ENCODE data around the gene KLHL10. TPM values are rescaled to one million over a fixed set of nuclear protein-coding genes. Genes with fewer than 3 reads are reported as not detected.
A peak's percentile ranks its signal among the peaks of the same experiment; 100 is the strongest.
"Not testable (repeated sequence)": the region's sequence is repeated elsewhere in the genome, so short reads cannot be mapped to it uniquely, and the experiment has no call there.

Gene KLHL10
- total and polyA plus RNA-seq, 9 of the 15 experiments (the other 6 are each of a cell fraction or from before 2014, with no cell fraction given), result 0.06 to 0.56 (median 0.12) TPM; not detected in 5

DNA sequence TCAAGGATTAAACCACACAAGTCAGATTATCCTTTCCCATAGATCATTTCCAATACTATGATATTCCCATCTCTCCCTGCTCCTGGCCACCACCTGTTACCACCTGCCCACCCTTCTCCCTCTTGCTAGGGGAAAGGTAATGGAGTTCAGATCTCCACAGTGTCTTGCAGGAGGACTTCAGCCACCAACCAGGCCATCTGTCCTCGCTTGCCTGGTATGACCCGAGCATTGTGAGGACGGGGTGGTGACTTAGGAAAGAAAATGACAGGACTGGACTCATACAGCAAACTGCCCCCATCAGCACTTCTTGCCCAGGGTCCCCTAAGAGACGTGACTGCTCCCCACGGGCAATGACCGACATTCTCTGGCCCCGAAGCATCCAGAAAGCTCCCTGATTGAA, 14.0 kb upstream of the KLHL10 start (continued):
- TF ChIP-seq SUPT5H (IDR thresholded peaks at IDR 0.05), result 0 out of 2 replicates have a peak, but pooled peaks have one; percentile 37
- no peak for TF ChIP-seq BDP1 (IDR thresholded peaks at IDR 0.05; ENCODE audit: insufficient read depth, insufficient read length)

- BruUV-seq (replicated peaks), result no TSS peak
Observed at GRCh38 chr17:41824086-41824485, 13.5 kb upstream of the KLHL10 start.

DNA sequence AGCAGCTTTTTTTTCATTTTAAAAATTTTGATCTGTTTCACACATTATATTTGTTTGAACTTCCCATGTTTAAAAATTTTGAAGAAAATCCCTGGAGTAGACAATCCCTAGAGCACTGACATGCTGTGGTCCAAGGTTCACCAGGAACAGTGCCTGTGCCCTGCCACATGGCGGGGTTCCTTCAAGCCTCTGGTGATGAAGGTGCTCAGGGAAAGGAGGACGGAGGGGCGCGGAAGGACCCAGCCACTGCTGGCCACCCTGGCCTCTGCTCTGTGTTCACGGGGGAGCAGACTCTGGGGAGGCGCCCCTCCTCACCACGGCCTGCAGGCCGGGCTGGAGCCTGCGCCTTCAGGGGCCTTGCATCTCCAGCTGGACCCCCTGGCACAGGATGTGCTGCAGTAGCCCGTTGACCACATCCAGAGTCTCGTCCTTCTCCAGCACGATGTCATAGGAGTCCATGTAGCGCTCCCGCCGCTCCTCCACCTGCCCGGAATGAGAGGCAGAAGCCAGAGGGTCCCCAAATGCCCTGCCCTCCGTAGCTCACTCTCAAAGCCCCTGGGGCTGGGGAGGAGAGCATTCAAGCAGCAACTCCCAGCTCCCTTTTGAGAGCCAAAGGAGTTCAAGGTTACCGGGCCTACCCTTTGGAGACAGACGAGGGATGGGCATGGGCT, 12.3 kb upstream of the KLHL10 start:
- Histone ChIP-seq H4K20me1 (replicated peaks; ENCODE audit: control insufficient read depth, insufficient read depth, low read length) (no peaks in the 10 kb centered on the region), H3K9me1 (ENCODE audit: control insufficient read depth, insufficient read depth, low read length) (no peaks in the 10 kb centered on the region), H3K4me2 (ENCODE audit: insufficient read depth, low read length) (no peak overlapping the region), H3K27me3 (ENCODE audit: control insufficient read depth in 2 of 2, insufficient read depth in 2 of 2, low read length in 2 of 2) (no peaks in the 10 kb centered on the region), H3K9ac (ENCODE audit: insufficient read depth in 1 of 2, low read depth in 2 of 2, low read length in 2 of 2) (0 out of 4 replicates have a peak overlapping the region, but pooled peaks of 1 of the 2 experiments have one; percentile 1), H2AFZ (ENCODE audit: low read depth, low read length) (no peak overlapping the region), H3K4me1 (replicated peaks in 1 of 2; ENCODE audit: control insufficient read depth in 2 of 2, insufficient read depth in 2 of 2, low read length in 2 of 2) (peaks cover 0 to 16% of the 10 kb centered on the region in 2 experiments; a peak in 2 of 5 replicates), H3K79me2 (ENCODE audit: control insufficient read depth, insufficient read depth, low read length) (no peaks in the 10 kb centered on the region), H3K9me3 (replicated peaks; ENCODE audit: control insufficient read depth, insufficient read depth, low read depth, low read length) (no peaks in the 10 kb centered on the region), H3K36me3 (ENCODE audit: control insufficient read depth, insufficient read depth, low read length) (peaks cover 48% of the 10 kb centered on the region), H3K4me3 (no peak overlapping the region), H3K27ac (ENCODE audit: extremely low read depth, low read depth, low read length) (no peak overlapping the region)
- no peak for DNase-seq (ENCODE audit: extremely low read depth in 1 of 4, low spot score in 3 of 4)
- FAIRE-seq, result no peak
- ChIA-PET POLR2A (interaction anchor here (1.1 kb wide), 1 partner anchor 14 kb away, joined by 3 read pairs; the partner anchor contains the start of gene P3H4), CTCF (ENCODE audit: low intra/inter-chr PET ratio) (no interaction called here)
- in situ Hi-C loops (cut with MboI), result no loop called here
- BruUV-seq (replicated peaks), result no TSS peak
- no peak for ATAC-seq
- WGBS (ENCODE audit: insufficient coverage, low coverage, missing lambda C conversion rate), result 84% methylated on average over 15 of the region's 19 CpGs
- intact Hi-C loops (cut with micrococcal nuclease), result no loop called here
- TF ChIP-seq RBFOX2 (IDR thresholded peaks at IDR 0.05; ENCODE audit: low read depth, low read length), result peak; percentile 35; the same call in 1 of the 2 replicates
- TF ChIP-seq HMG20B (CRISPR knock-in tag; IDR thresholded peaks at IDR 0.05), result no peak

More at GRCh38 chr17:41824086-41824485, 13.5 kb upstream of the KLHL10 start:
- in situ Hi-C loops (cut with MboI) (no loop called here), intact Hi-C loops (cut with micrococcal nuclease) (no loop called here)
- H3K4me2 ChIP-seq (ENCODE audit: insufficient read depth, low read length), result no peak overlapping the region
- no peaks in the 10 kb centered on the region for H3K79me2 ChIP-seq (ENCODE audit: control insufficient read depth, insufficient read depth, low read length)
- H3K4me1 ChIP-seq (replicated peaks in 1 of 2; ENCODE audit: control insufficient read depth in 2 of 2, insufficient read depth in 2 of 2, low read length in 2 of 2), result peaks cover 2 to 25% of the 10 kb centered on the region in 2 experiments; a peak in 4 of 5 replicates
- peaks cover 38% of the 10 kb centered on the region for H3K36me3 ChIP-seq (ENCODE audit: control insufficient read depth, insufficient read depth, low read length)
- no peak overlapping the region for H2AFZ ChIP-seq (ENCODE audit: low read depth, low read length)
- no peak overlapping the region for H3K4me3 ChIP-seq
- TF ChIP-seq RBFOX2 (IDR thresholded peaks at IDR 0.05; ENCODE audit: low read depth, low read length) (0 out of 2 replicates have a peak, but pooled peaks have one; percentile 7), KDM2B (CRISPR knock-in tag; IDR thresholded peaks at IDR 0.05) (no peak)
- WGBS (ENCODE audit: insufficient coverage, low coverage, missing lambda C conversion rate), result 64% methylated on average over 6 of the region's 7 CpGs
- H3K9ac ChIP-seq (ENCODE audit: insufficient read depth in 1 of 2, low read depth in 2 of 2, low read length in 2 of 2), result no peak overlapping the region
- H3K9me1 ChIP-seq (ENCODE audit: control insufficient read depth, insufficient read depth, low read length), result no peaks in the 10 kb centered on the region
- POLR2A ChIA-PET, result interaction anchor here (0.6 to 1.1 kb wide), 6 partner anchors 10 to 106 kb away, joined by 3 to 4 read pairs (median 3); partner anchors contain the start of gene ODAD4
- H3K27me3 ChIP-seq (ENCODE audit: control insufficient read depth in 2 of 2, insufficient read depth in 2 of 2, low read length in 2 of 2), result no peaks in the 10 kb centered on the region
- H3K9me3 ChIP-seq (replicated peaks; ENCODE audit: control insufficient read depth, insufficient read depth, low read depth, low read length), result no peaks in the 10 kb centered on the region
- DNase-seq (ENCODE audit: extremely low read depth in 1 of 4, low spot score in 3 of 4), result no peak
- no peak overlapping the region for H3K27ac ChIP-seq (ENCODE audit: extremely low read depth, low read depth, low read length)
- no peak for ATAC-seq
- no peak for FAIRE-seq
- no peaks in the 10 kb centered on the region for H4K20me1 ChIP-seq (replicated peaks; ENCODE audit: control insufficient read depth, insufficient read depth, low read length)
- CTCF ChIA-PET (ENCODE audit: low intra/inter-chr PET ratio), result no interaction called here

- H2AFZ ChIP-seq (ENCODE audit: low read depth, low read length); H3K9ac ChIP-seq (ENCODE audit: insufficient read depth in 1 of 2, low read depth in 2 of 2, low read length in 2 of 2); H4K20me1 ChIP-seq (replicated peaks; ENCODE audit: control insufficient read depth, insufficient read depth, low read length); BruUV-seq (replicated peaks); in situ Hi-C loops (cut with MboI); H3K4me2 ChIP-seq (ENCODE audit: insufficient read depth, low read length); H3K9me1 ChIP-seq (ENCODE audit: control insufficient read depth, insufficient read depth, low read length); H3K9me3 ChIP-seq (replicated peaks; ENCODE audit: control insufficient read depth, insufficient read depth, low read depth, low read length); H3K4me1 ChIP-seq (replicated peaks in 1 of 2; ENCODE audit: control insufficient read depth in 2 of 2, insufficient read depth in 2 of 2, low read length in 2 of 2); intact Hi-C loops (cut with micrococcal nuclease); H3K27ac ChIP-seq (ENCODE audit: extremely low read depth, low read depth, low read length); H3K79me2 ChIP-seq (ENCODE audit: control insufficient read depth, insufficient read depth, low read length); H3K27me3 ChIP-seq (ENCODE audit: control insufficient read depth in 2 of 2, insufficient read depth in 2 of 2, low read length in 2 of 2); ATAC-seq; H3K4me3 ChIP-seq; FAIRE-seq; CTCF ChIA-PET (ENCODE audit: low intra/inter-chr PET ratio); DNase-seq (ENCODE audit: extremely low read depth in 1 of 4, low spot score in 3 of 4): not testable (repeated sequence)
- 96% methylated on average over 7 of the region's 10 CpGs for WGBS (ENCODE audit: insufficient coverage, low coverage, missing lambda C conversion rate)
- POLR2A ChIA-PET, result interaction anchor here (0.6 to 1.6 kb wide), 5 partner anchors 8 to 140 kb away, joined by 3 to 5 read pairs (median 3); no protein-coding TSS in a partner anchor
- H3K36me3 ChIP-seq (ENCODE audit: control insufficient read depth, insufficient read depth, low read length), result peaks cover 77% of the 10 kb centered on the region
Observed at GRCh38 chr17:41829961-41830360, 7.7 kb upstream of the KLHL10 start.

Data from K562 (cell line).